HEK293 (cell line): ENCODE data around the gene CPT1C.

ENCODE experiments used
- CTCF ChIA-PET: fragments of 350-600 bp; formaldehyde crosslinking; extraction: SDS; loops from one replicate; lab custom pipeline; 2021; ENCODE audit warnings: antibody characterized with exemption; lab: Yijun Ruan, JAX
- POLR2A ChIA-PET: fragments of 300-600 bp; formaldehyde crosslinking; extraction: SDS; loops from one replicate; lab custom pipeline; 2020; ENCODE audit warnings: antibody characterized with exemption, inconsistent platforms; lab: Yijun Ruan, JAX
- H3K27ac ChIP-seq: fragments of 200-500 bp; sonication (Bioruptor generic); 2 replicates; pipeline ENCODE4 v1.5.1; 2014; ENCODE audit warnings: low read depth, low read length, control low read depth, inconsistent platforms; ENCODE audit errors: extremely low read depth
- H3K36me3 ChIP-seq, 2 experiments: fragments of 200-500 bp in 1 of 2; sonication (Bioruptor generic) in 1 of 2; 1 replicate in 1 of 2; 2 replicates in 1 of 2; pipeline ENCODE4 v1.5.1; 2014 to 2017; ENCODE audit warnings: inconsistent platforms in 2 of 2, low read length in 2 of 2; ENCODE audit not compliant: control insufficient read depth in 2 of 2, insufficient read depth in 1 of 2
- H3K4me1 ChIP-seq: fragments of 200-500 bp; sonication (Bioruptor generic); 2 replicates; pipeline ENCODE4 v1.5.1; 2014; ENCODE audit warnings: mild to moderate bottlenecking, low read length, inconsistent platforms; ENCODE audit not compliant: control insufficient read depth, insufficient read depth
- H3K4me3 ChIP-seq: 2 replicates; pipeline ENCODE4 v1.5.1; 2011; ENCODE audit warnings: low read depth, mild to moderate bottlenecking, control low read depth, low read length, moderate library complexity
- H3K9me3 ChIP-seq: fragments of 200-500 bp; sonication (Bioruptor generic); 2 replicates; pipeline ENCODE4 v1.5.1; 2014; ENCODE audit warnings: low read depth, low read length, inconsistent platforms; ENCODE audit not compliant: control insufficient read depth, insufficient read depth
- HOXD13 ChIP-seq: sonication (generic); formaldehyde crosslinking; IDR thresholded peaks from 2 replicates; pipeline ENCODE4 v1.8.0; 2022; ENCODE audit warnings: missing genetic modification reagents, borderline replicate concordance
- SALL2 ChIP-seq: fragments of 450-650 bp; formaldehyde crosslinking; IDR thresholded peaks from 2 replicates; pipeline ENCODE4 v1.5.0; 2017; ENCODE audit warnings: missing biosample characterization, mild to moderate bottlenecking, missing genetic modification characterization, borderline replicate concordance
- SP3 ChIP-seq: fragments of 450-650 bp; formaldehyde crosslinking; IDR thresholded peaks from 2 replicates; pipeline ENCODE4 v1.5.1; 2016; ENCODE audit warnings: missing biosample characterization, missing genetic modification characterization
- ZBTB7A ChIP-seq: fragments of 450-650 bp; formaldehyde crosslinking; IDR thresholded peaks from 2 replicates; pipeline ENCODE4 v1.5.1; 2016; ENCODE audit warnings: low read depth, missing biosample characterization, missing genetic modification characterization
- ZNF133 ChIP-seq: fragments of 450-650 bp; formaldehyde crosslinking; IDR thresholded peaks from 2 replicates; pipeline ENCODE4 v1.5.1; 2016; ENCODE audit warnings: missing biosample characterization, missing genetic modification characterization
- ZNF19 ChIP-seq: fragments of 450-650 bp; formaldehyde crosslinking; IDR thresholded peaks from 2 replicates; pipeline ENCODE4; 2016; ENCODE audit warnings: missing biosample characterization, missing genetic modification characterization, low read depth
- ZNF202 ChIP-seq: fragments of 450-650 bp; formaldehyde crosslinking; IDR thresholded peaks from 2 replicates; pipeline ENCODE4 v1.5.1; 2016; ENCODE audit warnings: missing biosample characterization, missing genetic modification characterization, borderline replicate concordance
- ZNF302 ChIP-seq: fragments of 450-650 bp; formaldehyde crosslinking; IDR thresholded peaks from 2 replicates; pipeline ENCODE4 v1.5.1; 2016; ENCODE audit warnings: missing biosample characterization, missing genetic modification characterization, low read depth
- ZNF404 ChIP-seq: fragments of 450-650 bp; formaldehyde crosslinking; IDR thresholded peaks from 2 replicates; pipeline ENCODE4 v1.5.1; 2017; ENCODE audit warnings: missing biosample characterization, missing genetic modification characterization
- ZNF555 ChIP-seq: fragments of 450-650 bp; formaldehyde crosslinking; conservative IDR thresholded peaks from 2 replicates; pipeline ENCODE4 v1.5.1; 2017; ENCODE audit warnings: missing biosample characterization, mild to moderate bottlenecking, missing genetic modification characterization, inconsistent platforms
- ZNF624 ChIP-seq: fragments of 450-650 bp; formaldehyde crosslinking; IDR thresholded peaks from 2 replicates; pipeline ENCODE4 v1.5.1; 2017; ENCODE audit warnings: missing biosample characterization, missing genetic modification characterization
- ZNF660 ChIP-seq: fragments of 450-650 bp; IDR thresholded peaks from 2 replicates; pipeline ENCODE4 v1.5.1; 2018; ENCODE audit warnings: missing biosample characterization, mild to moderate bottlenecking, missing genetic modification characterization
- ZNF76 ChIP-seq: fragments of 450-650 bp; formaldehyde crosslinking; IDR thresholded peaks from 2 replicates; pipeline ENCODE4; 2016; ENCODE audit warnings: low read depth, missing biosample characterization, missing genetic modification characterization, borderline replicate concordance
- ZNF776 ChIP-seq: fragments of 450-650 bp; formaldehyde crosslinking; IDR thresholded peaks from 2 replicates; pipeline ENCODE4 v1.5.0; 2017; ENCODE audit warnings: missing biosample characterization, missing genetic modification characterization, borderline replicate concordance
- ZNF777 ChIP-seq: fragments of 450-650 bp; formaldehyde crosslinking; IDR thresholded peaks from 2 replicates; pipeline ENCODE4 v1.5.1; 2017; ENCODE audit warnings: missing biosample characterization, missing genetic modification characterization, borderline replicate concordance
- ZNF791 ChIP-seq: fragments of 450-650 bp; formaldehyde crosslinking; IDR thresholded peaks from 2 replicates; pipeline ENCODE4 v1.5.1; 2016; ENCODE audit warnings: missing biosample characterization, missing genetic modification characterization
- TF ChIP-seq, protein P1 (sequence below): fragments of 450-650 bp; formaldehyde crosslinking; conservative IDR thresholded peaks from 2 replicates; pipeline ENCODE4 v1.5.1; 2016; ENCODE audit warnings: low read depth, missing biosample characterization, missing genetic modification characterization
- TF ChIP-seq, protein P2 (sequence below): fragments of 450-650 bp; formaldehyde crosslinking; IDR thresholded peaks from 2 replicates; pipeline ENCODE4 v1.5.1; 2016; ENCODE audit warnings: missing biosample characterization, missing genetic modification characterization
- TF ChIP-seq, protein P3 (sequence below): fragments of 450-650 bp; formaldehyde crosslinking; IDR thresholded peaks from 2 replicates; pipeline ENCODE4 v1.5.0; 2017; ENCODE audit warnings: missing biosample characterization, missing genetic modification characterization, borderline replicate concordance
- TF ChIP-seq, protein P4 (sequence below): fragments of 450-650 bp; formaldehyde crosslinking; IDR thresholded peaks from 2 replicates; pipeline ENCODE4 v1.5.1; 2016; ENCODE audit warnings: missing biosample characterization, missing genetic modification characterization
- TF ChIP-seq, protein P5 (sequence below): fragments of 450-650 bp; formaldehyde crosslinking; IDR thresholded peaks from 2 replicates; pipeline ENCODE4 v1.5.1; 2016; ENCODE audit warnings: missing biosample characterization, missing genetic modification characterization
- TF ChIP-seq, protein P6 (sequence below): fragments of 450-650 bp; formaldehyde crosslinking; IDR thresholded peaks from 2 replicates; pipeline ENCODE4 v1.5.1; 2016; ENCODE audit warnings: missing biosample characterization, missing genetic modification characterization, low read depth

CPT1C gene

DNA sequence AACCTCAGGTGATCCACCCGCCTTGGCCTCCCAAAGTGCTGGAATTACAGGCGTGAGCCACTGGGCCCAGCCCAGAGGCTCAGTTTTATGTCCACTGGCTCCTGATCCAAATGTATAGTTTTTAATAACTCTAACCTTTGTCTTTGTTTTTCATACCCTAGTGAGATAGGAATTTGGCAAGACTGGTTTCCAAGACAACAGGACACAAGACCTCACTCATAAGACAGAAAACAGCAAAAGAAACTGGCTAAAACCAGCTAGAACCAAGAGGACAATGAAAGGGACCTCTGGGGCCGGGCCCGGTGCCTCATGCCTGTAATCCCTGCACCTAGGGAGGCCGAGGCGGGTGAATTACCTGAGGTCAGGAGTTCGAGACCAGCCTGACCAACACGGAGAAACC is 27.6 kb downstream of the CPT1C start (continued):
- TF ChIP-seq, protein P1, sequence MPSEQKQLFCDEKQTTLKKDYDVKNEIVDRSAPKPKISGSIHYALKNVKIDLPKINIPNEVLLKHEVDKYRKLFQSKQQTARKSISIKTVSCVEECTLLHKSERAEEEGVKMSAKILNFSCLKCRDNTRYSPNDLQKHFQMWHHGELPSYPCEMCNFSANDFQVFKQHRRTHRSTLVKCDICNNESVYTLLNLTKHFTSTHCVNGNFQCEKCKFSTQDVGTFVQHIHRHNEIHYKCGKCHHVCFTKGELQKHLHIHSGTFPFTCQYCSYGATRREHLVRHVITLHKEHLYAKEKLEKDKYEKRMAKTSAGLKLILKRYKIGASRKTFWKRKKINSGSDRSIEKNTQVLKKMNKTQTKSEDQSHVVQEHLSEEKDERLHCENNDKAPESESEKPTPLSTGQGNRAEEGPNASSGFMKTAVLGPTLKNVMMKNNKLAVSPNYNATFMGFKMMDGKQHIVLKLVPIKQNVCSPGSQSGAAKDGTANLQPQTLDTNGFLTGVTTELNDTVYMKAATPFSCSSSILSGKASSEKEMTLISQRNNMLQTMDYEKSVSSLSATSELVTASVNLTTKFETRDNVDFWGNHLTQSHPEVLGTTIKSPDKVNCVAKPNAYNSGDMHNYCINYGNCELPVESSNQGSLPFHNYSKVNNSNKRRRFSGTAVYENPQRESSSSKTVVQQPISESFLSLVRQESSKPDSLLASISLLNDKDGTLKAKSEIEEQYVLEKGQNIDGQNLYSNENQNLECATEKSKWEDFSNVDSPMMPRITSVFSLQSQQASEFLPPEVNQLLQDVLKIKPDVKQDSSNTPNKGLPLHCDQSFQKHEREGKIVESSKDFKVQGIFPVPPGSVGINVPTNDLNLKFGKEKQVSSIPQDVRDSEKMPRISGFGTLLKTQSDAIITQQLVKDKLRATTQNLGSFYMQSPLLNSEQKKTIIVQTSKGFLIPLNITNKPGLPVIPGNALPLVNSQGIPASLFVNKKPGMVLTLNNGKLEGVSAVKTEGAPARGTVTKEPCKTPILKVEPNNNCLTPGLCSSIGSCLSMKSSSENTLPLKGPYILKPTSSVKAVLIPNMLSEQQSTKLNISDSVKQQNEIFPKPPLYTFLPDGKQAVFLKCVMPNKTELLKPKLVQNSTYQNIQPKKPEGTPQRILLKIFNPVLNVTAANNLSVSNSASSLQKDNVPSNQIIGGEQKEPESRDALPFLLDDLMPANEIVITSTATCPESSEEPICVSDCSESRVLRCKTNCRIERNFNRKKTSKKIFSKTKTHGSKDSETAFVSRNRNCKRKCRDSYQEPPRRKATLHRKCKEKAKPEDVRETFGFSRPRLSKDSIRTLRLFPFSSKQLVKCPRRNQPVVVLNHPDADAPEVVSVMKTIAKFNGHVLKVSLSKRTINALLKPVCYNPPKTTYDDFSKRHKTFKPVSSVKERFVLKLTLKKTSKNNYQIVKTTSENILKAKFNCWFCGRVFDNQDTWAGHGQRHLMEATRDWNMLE (tag by site-specific recombination) = no peak
- no peak for TF ChIP-seq ZNF133 (tag by site-specific recombination)
- TF ChIP-seq, protein P2, sequence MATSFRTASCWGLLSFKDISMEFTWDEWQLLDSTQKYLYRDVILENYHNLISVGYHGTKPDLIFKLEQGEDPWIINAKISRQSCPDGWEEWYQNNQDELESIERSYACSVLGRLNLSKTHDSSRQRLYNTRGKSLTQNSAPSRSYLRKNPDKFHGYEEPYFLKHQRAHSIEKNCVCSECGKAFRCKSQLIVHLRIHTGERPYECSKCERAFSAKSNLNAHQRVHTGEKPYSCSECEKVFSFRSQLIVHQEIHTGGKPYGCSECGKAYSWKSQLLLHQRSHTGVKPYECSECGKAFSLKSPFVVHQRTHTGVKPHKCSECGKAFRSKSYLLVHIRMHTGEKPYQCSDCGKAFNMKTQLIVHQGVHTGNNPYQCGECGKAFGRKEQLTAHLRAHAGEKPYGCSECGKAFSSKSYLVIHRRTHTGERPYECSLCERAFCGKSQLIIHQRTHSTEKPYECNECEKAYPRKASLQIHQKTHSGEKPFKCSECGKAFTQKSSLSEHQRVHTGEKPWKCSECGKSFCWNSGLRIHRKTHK = no peak
- no peak for TF ChIP-seq ZNF202
- TF ChIP-seq, protein P3, sequence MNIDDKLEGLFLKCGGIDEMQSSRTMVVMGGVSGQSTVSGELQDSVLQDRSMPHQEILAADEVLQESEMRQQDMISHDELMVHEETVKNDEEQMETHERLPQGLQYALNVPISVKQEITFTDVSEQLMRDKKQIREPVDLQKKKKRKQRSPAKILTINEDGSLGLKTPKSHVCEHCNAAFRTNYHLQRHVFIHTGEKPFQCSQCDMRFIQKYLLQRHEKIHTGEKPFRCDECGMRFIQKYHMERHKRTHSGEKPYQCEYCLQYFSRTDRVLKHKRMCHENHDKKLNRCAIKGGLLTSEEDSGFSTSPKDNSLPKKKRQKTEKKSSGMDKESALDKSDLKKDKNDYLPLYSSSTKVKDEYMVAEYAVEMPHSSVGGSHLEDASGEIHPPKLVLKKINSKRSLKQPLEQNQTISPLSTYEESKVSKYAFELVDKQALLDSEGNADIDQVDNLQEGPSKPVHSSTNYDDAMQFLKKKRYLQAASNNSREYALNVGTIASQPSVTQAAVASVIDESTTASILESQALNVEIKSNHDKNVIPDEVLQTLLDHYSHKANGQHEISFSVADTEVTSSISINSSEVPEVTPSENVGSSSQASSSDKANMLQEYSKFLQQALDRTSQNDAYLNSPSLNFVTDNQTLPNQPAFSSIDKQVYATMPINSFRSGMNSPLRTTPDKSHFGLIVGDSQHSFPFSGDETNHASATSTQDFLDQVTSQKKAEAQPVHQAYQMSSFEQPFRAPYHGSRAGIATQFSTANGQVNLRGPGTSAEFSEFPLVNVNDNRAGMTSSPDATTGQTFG = no peak
- TF ChIP-seq ZNF777 (tag by site-specific recombination) = no peak
- no peak for TF ChIP-seq SP3 (tag by site-specific recombination)
- no peak for TF ChIP-seq ZNF660
- TF ChIP-seq ZNF19 (tag by site-specific recombination) = no peak
- TF ChIP-seq, protein P4, sequence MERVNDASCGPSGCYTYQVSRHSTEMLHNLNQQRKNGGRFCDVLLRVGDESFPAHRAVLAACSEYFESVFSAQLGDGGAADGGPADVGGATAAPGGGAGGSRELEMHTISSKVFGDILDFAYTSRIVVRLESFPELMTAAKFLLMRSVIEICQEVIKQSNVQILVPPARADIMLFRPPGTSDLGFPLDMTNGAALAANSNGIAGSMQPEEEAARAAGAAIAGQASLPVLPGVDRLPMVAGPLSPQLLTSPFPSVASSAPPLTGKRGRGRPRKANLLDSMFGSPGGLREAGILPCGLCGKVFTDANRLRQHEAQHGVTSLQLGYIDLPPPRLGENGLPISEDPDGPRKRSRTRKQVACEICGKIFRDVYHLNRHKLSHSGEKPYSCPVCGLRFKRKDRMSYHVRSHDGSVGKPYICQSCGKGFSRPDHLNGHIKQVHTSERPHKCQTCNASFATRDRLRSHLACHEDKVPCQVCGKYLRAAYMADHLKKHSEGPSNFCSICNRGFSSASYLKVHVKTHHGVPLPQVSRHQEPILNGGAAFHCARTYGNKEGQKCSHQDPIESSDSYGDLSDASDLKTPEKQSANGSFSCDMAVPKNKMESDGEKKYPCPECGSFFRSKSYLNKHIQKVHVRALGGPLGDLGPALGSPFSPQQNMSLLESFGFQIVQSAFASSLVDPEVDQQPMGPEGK (tag by site-specific recombination) = no peak
- TF ChIP-seq HOXD13 (CRISPR knock-in tag) = no peak

DNA sequence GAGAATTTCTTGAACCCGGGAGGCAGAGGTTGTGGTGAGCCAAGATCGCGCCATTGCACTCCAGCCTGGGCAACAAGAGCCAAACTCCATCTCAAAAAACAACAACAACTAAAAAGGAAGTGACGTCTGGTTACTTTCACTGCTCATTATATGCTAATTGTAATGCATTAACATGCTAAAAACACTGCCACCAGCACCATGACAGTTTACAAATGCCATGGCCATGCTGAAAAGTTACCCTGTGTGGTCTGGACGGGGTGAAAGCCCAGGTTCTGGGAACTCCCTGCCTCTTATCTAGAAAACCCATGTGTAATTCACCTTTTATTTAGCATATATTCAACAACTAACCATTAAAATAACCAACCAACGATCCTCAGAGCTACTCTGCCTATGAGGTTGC is 28.1 kb downstream of the CPT1C start:
- ChIA-PET POLR2A (interaction anchor here (0.8 kb wide), 1 partner anchor 139 kb away, joined by 3 read pairs; no protein-coding TSS in a partner anchor), CTCF (interaction anchor here (0.6 to 3.6 kb wide), 3 partner anchors 9 to 220 kb away, joined by 4 to 15 read pairs (median 13); no protein-coding TSS in a partner anchor)
- H3K27ac ChIP-seq = no peak overlapping the region
- no peaks in the 10 kb centered on the region for H3K4me1 ChIP-seq
- no peaks in the 10 kb centered on the region for H3K9me3 ChIP-seq
- no peaks in the 10 kb centered on the region for H3K36me3 ChIP-seq
- no peak overlapping the region for H3K4me3 ChIP-seq
- TF ChIP-seq ZNF76 (tag by site-specific recombination) = no peak
- TF ChIP-seq HOXD13 (CRISPR knock-in tag) = no peak
- TF ChIP-seq ZNF555 (tag by site-specific recombination) = no peak
- TF ChIP-seq, protein P5, sequence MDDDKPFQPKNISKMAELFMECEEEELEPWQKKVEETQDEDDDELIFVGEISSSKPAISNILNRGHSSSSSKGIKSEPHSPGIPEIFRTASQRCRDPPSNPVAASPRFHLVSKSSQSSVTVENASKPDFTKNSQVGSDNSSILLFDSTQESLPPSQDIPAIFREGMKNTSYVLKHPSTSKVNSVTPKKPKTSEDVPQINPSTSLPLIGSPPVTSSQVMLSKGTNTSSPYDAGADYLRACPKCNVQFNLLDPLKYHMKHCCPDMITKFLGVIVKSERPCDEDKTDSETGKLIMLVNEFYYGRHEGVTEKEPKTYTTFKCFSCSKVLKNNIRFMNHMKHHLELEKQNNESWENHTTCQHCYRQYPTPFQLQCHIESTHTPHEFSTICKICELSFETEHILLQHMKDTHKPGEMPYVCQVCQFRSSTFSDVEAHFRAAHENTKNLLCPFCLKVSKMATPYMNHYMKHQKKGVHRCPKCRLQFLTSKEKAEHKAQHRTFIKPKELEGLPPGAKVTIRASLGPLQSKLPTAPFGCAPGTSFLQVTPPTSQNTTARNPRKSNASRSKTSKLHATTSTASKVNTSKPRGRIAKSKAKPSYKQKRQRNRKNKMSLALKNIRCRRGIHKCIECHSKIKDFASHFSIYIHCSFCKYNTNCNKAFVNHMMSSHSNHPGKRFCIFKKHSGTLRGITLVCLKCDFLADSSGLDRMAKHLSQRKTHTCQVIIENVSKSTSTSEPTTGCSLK (tag by site-specific recombination) = no peak
- TF ChIP-seq ZNF624 (tag by site-specific recombination) = no peak
- TF ChIP-seq ZNF404 = no peak
- TF ChIP-seq ZNF302 = no peak
- TF ChIP-seq ZNF776 (tag by site-specific recombination) = no peak
- TF ChIP-seq, protein P6, sequence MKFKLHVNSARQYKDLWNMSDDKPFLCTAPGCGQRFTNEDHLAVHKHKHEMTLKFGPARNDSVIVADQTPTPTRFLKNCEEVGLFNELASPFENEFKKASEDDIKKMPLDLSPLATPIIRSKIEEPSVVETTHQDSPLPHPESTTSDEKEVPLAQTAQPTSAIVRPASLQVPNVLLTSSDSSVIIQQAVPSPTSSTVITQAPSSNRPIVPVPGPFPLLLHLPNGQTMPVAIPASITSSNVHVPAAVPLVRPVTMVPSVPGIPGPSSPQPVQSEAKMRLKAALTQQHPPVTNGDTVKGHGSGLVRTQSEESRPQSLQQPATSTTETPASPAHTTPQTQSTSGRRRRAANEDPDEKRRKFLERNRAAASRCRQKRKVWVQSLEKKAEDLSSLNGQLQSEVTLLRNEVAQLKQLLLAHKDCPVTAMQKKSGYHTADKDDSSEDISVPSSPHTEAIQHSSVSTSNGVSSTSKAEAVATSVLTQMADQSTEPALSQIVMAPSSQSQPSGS = no peak
- TF ChIP-seq ZBTB7A (tag by site-specific recombination) = no peak
- TF ChIP-seq SALL2 = no peak
- TF ChIP-seq ZNF791 (tag by site-specific recombination) = no peak
